SU-DHL-6 (cell line): ENCODE results near the gene IPP.

Source experiments
- CTCF ChIP-seq: fragments of 200-600 bp; sonication (generic); IDR thresholded peaks from one replicate; pipeline ENCODE4 v1.5.1; 2017; ENCODE audit warnings: antibody characterized with exemption, mild to moderate bottlenecking, low read length, moderate library complexity; ENCODE audit not compliant: insufficient read depth, poor library complexity, severe bottlenecking
- EZH2phosphoT487 ChIP-seq: fragments of 200-600 bp; sonication (generic), shearing (Covaris generic); conservative IDR thresholded peaks from 2 replicates; pipeline ENCODE4 v1.6.1; 2018; ENCODE audit warnings: mild to moderate bottlenecking, antibody characterized with exemption, low read length, moderate library complexity, mixed read lengths

GRCh38 chr1:45796946-45797345, 46.5 kb upstream of the IPP start:
- TF ChIP-seq CTCF (no peak), EZH2phosphoT487 (no peak)
